Measurements from ENCODE around the gene CD22. TPM values are rescaled to one million over a fixed set of nuclear protein-coding genes. Genes with fewer than 3 reads are reported as not detected.

The CD22 gene
- total RNA-seq, 1 experiment from 2014 or later, result not detected

DNA sequence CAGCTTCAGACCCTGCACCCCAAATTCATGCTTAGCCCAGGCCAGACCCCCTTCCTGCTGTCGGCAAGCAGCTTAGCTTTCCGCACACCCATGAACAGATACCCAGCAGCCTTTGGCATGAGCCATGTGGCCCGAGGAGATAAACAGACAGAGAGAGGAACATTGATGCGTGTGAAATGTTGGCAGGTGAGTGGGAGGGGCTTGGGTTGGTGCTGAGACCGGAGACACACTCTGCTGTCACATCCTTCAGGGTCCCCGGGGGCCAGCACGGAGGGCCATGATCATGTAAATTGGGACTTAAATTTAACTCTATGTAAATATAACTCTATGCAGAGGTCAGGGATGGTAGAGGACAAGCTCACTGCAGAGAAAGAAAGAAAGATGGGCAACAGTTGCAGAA is 1.5 kb downstream of the CD22 start:
- CTCF ChIA-PET, result no interaction called here

DNA sequence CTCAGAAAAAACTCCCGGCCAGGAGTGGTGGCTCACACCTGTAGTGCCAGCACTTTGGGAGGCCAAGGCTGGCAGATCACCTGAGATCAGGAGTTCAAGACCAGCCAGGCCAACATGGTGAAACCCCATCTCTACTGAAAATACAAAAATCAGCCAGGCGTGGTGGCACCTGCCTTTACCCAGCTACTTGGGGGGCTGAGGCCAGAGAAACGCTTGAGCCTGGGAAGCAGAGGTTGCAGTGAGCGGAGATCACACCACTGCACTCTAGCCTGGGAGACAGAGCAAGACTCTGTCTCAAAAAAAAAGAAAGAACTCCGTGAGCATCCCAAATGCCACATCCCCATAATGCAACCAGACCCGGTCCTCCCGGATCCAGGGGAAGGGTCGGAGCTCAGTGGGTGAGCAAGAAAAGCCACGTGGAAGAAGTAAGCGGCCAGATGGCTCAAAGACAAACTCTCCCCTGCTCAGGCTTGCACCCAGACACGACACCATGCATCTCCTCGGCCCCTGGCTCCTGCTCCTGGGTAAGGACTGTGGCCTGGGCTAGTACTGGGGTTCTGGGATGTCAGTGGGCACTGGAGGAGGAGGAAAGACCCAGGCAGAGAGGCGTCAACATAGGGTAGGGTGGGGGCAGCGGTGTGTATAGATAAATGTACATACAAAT is 2.7 kb downstream of the CD22 start:
- H3K4me3 ChIP-seq (ENCODE audit: low read depth, low read length, poor library complexity, severe bottlenecking), result no peak overlapping the region
- intact Hi-C loops (cut with micrococcal nuclease; ENCODE audit: unreplicated experiment), result no loop called here
- CTCF ChIA-PET, result no interaction called here
- no peaks in the 10 kb centered on the region for H3K36me3 ChIP-seq (ENCODE audit: insufficient read depth, low read length, poor library complexity, severe bottlenecking)
- no peaks in the 10 kb centered on the region for H3K4me1 ChIP-seq (ENCODE audit: insufficient read depth, low read length, poor library complexity, severe bottlenecking)
- BruUV-seq (replicated peaks), result no TSS peak
- no peak overlapping the region for H3K27ac ChIP-seq (ENCODE audit: low read depth, low read length, poor library complexity, severe bottlenecking)
- peaks cover 4% of the 10 kb centered on the region for H3K27me3 ChIP-seq (replicated peaks; ENCODE audit: insufficient read depth, low read depth, low read length, poor library complexity)
- DNase-seq (ENCODE audit: low spot score), result no peak
- TF ChIP-seq, protein P1, sequence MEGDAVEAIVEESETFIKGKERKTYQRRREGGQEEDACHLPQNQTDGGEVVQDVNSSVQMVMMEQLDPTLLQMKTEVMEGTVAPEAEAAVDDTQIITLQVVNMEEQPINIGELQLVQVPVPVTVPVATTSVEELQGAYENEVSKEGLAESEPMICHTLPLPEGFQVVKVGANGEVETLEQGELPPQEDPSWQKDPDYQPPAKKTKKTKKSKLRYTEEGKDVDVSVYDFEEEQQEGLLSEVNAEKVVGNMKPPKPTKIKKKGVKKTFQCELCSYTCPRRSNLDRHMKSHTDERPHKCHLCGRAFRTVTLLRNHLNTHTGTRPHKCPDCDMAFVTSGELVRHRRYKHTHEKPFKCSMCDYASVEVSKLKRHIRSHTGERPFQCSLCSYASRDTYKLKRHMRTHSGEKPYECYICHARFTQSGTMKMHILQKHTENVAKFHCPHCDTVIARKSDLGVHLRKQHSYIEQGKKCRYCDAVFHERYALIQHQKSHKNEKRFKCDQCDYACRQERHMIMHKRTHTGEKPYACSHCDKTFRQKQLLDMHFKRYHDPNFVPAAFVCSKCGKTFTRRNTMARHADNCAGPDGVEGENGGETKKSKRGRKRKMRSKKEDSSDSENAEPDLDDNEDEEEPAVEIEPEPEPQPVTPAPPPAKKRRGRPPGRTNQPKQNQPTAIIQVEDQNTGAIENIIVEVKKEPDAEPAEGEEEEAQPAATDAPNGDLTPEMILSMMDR (conservative IDR thresholded peaks at IDR 0.05; ENCODE audit: low read depth, low read length), result no peak
- no peak for TF ChIP-seq EZH2 (IDR thresholded peaks at IDR 0.05; ENCODE audit: borderline replicate concordance, low read depth, low read length, poor library complexity, severe bottlenecking)
- no peaks in the 10 kb centered on the region for H3K9me3 ChIP-seq (ENCODE audit: low read depth, low read length, poor library complexity, severe bottlenecking)
- POLR2A ChIA-PET (ENCODE audit: low non-redundant PET), result interaction anchor here (0.5 kb wide), 1 partner anchor 670 kb away, joined by 3 read pairs; no protein-coding TSS in a partner anchor

More for the DNA sequence above, 1.5 kb downstream of the CD22 start:
- POLR2A ChIA-PET (ENCODE audit: low non-redundant PET), result no interaction called here
- BruUV-seq (replicated peaks), result no TSS peak
- intact Hi-C loops (cut with micrococcal nuclease; ENCODE audit: unreplicated experiment), result no loop called here
- TF ChIP-seq, protein P1 (conservative IDR thresholded peaks at IDR 0.05; ENCODE audit: low read depth, low read length), result no peak
- TF ChIP-seq EZH2 (IDR thresholded peaks at IDR 0.05; ENCODE audit: borderline replicate concordance, low read depth, low read length, poor library complexity, severe bottlenecking), result no peak
- Histone ChIP-seq H3K9me3 (ENCODE audit: low read depth, low read length, poor library complexity, severe bottlenecking) (no peaks in the 10 kb centered on the region), H3K27ac (ENCODE audit: low read depth, low read length, poor library complexity, severe bottlenecking) (no peak overlapping the region), H3K4me1 (ENCODE audit: insufficient read depth, low read length, poor library complexity, severe bottlenecking) (no peaks in the 10 kb centered on the region), H3K27me3 (replicated peaks; ENCODE audit: insufficient read depth, low read depth, low read length, poor library complexity) (peaks cover 7% of the 10 kb centered on the region), H3K4me3 (ENCODE audit: low read depth, low read length, poor library complexity, severe bottlenecking) (no peak overlapping the region), H3K36me3 (ENCODE audit: insufficient read depth, low read length, poor library complexity, severe bottlenecking) (no peaks in the 10 kb centered on the region)
- DNase-seq (ENCODE audit: low spot score), result no peak

GRCh38 chr19:35332817-35333216 is 3.8 kb downstream of the CD22 start:
- intact Hi-C loops (cut with micrococcal nuclease; ENCODE audit: unreplicated experiment), result no loop called here
- no TSS peak for BruUV-seq (replicated peaks)
- no peak for TF ChIP-seq EZH2 (IDR thresholded peaks at IDR 0.05; ENCODE audit: borderline replicate concordance, low read depth, low read length, poor library complexity, severe bottlenecking)
- TF ChIP-seq, protein P1 (conservative IDR thresholded peaks at IDR 0.05; ENCODE audit: low read depth, low read length), result no peak
- H3K27ac ChIP-seq (ENCODE audit: low read depth, low read length, poor library complexity, severe bottlenecking), result no peak overlapping the region
- H3K27me3 ChIP-seq (replicated peaks; ENCODE audit: insufficient read depth, low read depth, low read length, poor library complexity), result peaks cover 4% of the 10 kb centered on the region
- H3K36me3 ChIP-seq (ENCODE audit: insufficient read depth, low read length, poor library complexity, severe bottlenecking), result no peaks in the 10 kb centered on the region
- no peak for DNase-seq (ENCODE audit: low spot score)
- H3K4me3 ChIP-seq (ENCODE audit: low read depth, low read length, poor library complexity, severe bottlenecking), result no peak overlapping the region
- CTCF ChIA-PET, result no interaction called here
- POLR2A ChIA-PET (ENCODE audit: low non-redundant PET), result no interaction called here
- no peaks in the 10 kb centered on the region for H3K9me3 ChIP-seq (ENCODE audit: low read depth, low read length, poor library complexity, severe bottlenecking)
- H3K4me1 ChIP-seq (ENCODE audit: insufficient read depth, low read length, poor library complexity, severe bottlenecking), result no peaks in the 10 kb centered on the region
